Lower leg skin (tissue), 4 donors: Measurements from ENCODE around the gene PRAF2. TPM values are rescaled to one million over a fixed set of nuclear protein-coding genes. Genes with fewer than 3 reads are reported as not detected.
A peak's percentile ranks its signal among the peaks of the same experiment; 100 is the strongest.

ENCODE experiments used
- DNase-seq, 2 donors: peaks; one replicate each; pipeline ENCODE4 v3.0.0-alpha.2; 2019; ENCODE audit warnings: low spot score in 2 of 2
- H3K4me3 ChIP-seq: fragments of 200-600 bp; sonication (generic); 2 replicates; pipeline ENCODE4 v1.5.1; 2017; ENCODE audit warnings: mild to moderate bottlenecking, low read depth; ENCODE audit not compliant: poor library complexity, severe bottlenecking
- CTCF ChIP-seq, 3 donors: fragments of 450-650 bp; IDR thresholded peaks; one replicate each; pipeline ENCODE4 v1.5.1; 2016; ENCODE audit warnings: antibody characterized with exemption in 3 of 3, mild to moderate bottlenecking in 3 of 3, moderate library complexity in 2 of 3
- POLR2A ChIP-seq, 2 donors: fragments of 450-650 bp; IDR thresholded peaks; one replicate each; pipeline ENCODE4 v1.6.1; 2016 to 2017; ENCODE audit warnings: antibody characterized with exemption in 2 of 2, mild to moderate bottlenecking in 1 of 2, moderate library complexity in 1 of 2
- whole genome bisulfite sequencing, 2 donors: methylation state at CpG; one replicate each; pipeline ENCODE4 v1.1.5; 2018; 5-methylcytosine and 5-hydroxymethylcytosine counted together
- intact Hi-C: fragments of 100-400 bp; cut with DNase I; formaldehyde crosslinking; loops from one replicate; pipeline ENCODE4 v1.15.0; 2023; ENCODE audit warnings: low total_unique reads
- total RNA-seq, 4 donors: library from RNA; depleted of rRNA; stranded (reverse); fragments of >200 nt; gene quantifications; one replicate each; pipeline ENCODE4 v1.1.0, GENCODE V29; 2016

The PRAF2 gene
- total RNA-seq, 4 donors from 2014 or later = 6.2 to 11.2 (median 7.7) TPM

- no peak for DNase-seq
- intact Hi-C loops = no loop called here
- no peak for TF ChIP-seq POLR2A (IDR thresholded peaks at IDR 0.05)
- TF ChIP-seq CTCF (IDR thresholded peaks at IDR 0.05) = no peak
- 82 to 87% methylated on average over 7 of the region's 7 CpGs for WGBS, 2 donors
- H3K4me3 ChIP-seq = no peak overlapping the region
These were observed 12.3 kb downstream of the PRAF2 start for GRCh38 chrX:49061490-49061889.

DNA sequence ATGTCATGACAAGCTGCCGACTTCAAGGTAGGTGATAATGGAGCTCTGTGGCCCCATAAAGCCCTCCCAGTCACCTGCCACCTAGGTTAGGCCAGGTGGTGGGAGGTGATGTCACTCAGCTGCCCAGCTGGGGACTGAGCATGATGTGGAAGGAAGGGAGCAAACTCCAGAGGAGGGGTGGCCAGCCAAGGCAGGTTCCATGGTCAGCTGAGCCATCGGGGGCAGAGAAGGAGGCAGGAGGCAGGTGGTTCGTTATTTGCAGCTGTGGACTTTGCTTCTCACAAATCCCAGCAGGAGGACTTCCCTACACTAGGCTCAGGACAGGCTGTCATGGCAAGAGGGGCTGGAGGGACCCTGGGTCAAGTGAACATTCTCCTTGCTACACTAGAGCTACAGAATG lies 12.9 kb downstream of the PRAF2 start:
- no peak for DNase-seq
- TF ChIP-seq CTCF (IDR thresholded peaks at IDR 0.05) = no peak
- TF ChIP-seq POLR2A (IDR thresholded peaks at IDR 0.05) = no peak
- 72 to 84% methylated on average over 3 of the region's 3 CpGs for WGBS, 2 donors
- intact Hi-C loops = no loop called here
- no peak overlapping the region for H3K4me3 ChIP-seq

GRCh38 chrX:49059681-49060085 lies 14.1 kb downstream of the PRAF2 start:
- 39 to 45% methylated on average over 6 to 8 of the region's 10 CpGs for WGBS, 2 donors
- no peak for DNase-seq
- intact Hi-C loops = no loop called here
- H3K4me3 ChIP-seq = peak overlapping the region; percentile 6
- TF ChIP-seq POLR2A (IDR thresholded peaks at IDR 0.05) (no peak), CTCF (IDR thresholded peaks at IDR 0.05) (no peak)

GRCh38 chrX:49059201-49059600 lies 14.6 kb downstream of the PRAF2 start:
- H3K4me3 ChIP-seq = peak overlapping the region; percentile 6
- no peak for DNase-seq
- 33 to 63% methylated on average over 6 of the region's 6 CpGs for WGBS, 2 donors
- TF ChIP-seq CTCF (IDR thresholded peaks at IDR 0.05) = no peak
- TF ChIP-seq POLR2A (IDR thresholded peaks at IDR 0.05) = no peak
- intact Hi-C loops = no loop called here

GRCh38 chrX:49058794-49059193 lies 15.0 kb downstream of the PRAF2 start, which contains the start of gene CCDC120:
TSS of gene CCDC120 (plus strand) at chrX:49058999. CDS start at chrX:49062042, 3,043 bp downstream.
- DNase-seq = no peak
- 42 to 66% methylated on average over 2 to 5 of the region's 5 CpGs for WGBS, 2 donors
- no peak for TF ChIP-seq POLR2A (IDR thresholded peaks at IDR 0.05)
- intact Hi-C loops = no loop called here
- H3K4me3 ChIP-seq = peak within 1 kb of the TSS; percentile 6

DNA sequence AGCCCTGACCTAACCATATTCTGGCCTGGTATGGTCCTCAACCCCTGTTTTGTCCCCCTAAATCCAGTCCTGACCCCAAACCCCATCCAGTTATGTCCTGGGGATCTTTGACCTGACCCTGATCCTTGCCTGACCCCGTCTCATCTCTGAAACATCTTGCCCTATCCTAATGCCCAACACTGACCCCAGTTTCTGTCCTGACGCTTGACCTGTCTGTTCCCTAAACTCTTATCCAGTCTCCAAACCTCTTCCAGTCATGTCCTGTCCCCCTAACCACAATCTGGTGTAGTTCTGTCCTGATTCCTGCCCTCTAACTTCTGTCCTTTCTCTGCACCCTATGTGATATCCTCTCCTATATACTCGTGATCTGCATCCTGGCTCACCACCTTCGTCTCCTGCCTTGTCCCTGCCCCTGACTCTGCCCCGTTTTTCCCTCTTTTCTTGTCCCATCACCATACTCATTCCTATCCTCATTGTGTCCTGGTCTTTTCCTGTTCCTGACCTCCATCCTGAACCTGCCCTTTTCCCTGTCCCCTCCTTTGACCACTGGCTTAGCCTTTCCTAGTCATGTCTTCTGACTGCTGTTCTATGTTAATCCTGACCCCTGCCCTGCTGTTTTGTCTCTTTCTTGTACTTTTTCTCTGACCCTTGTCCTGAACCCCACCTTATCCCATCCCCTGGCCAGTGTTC lies 19.6 kb downstream of the PRAF2 start:
- no peak overlapping the region for H3K4me3 ChIP-seq
- 80 to 86% methylated on average over 5 of the region's 5 CpGs for WGBS, 2 donors
- no peak for TF ChIP-seq CTCF (IDR thresholded peaks at IDR 0.05)
- TF ChIP-seq POLR2A (IDR thresholded peaks at IDR 0.05) = no peak
- intact Hi-C loops = no loop called here
- DNase-seq = no peak
